Measurements from ENCODE around the gene TMEM88.
"Not testable (repeated sequence)": the region's sequence is repeated elsewhere in the genome, so short reads cannot be mapped to it uniquely, and the experiment has no call there.

Gene TMEM88, protein sequence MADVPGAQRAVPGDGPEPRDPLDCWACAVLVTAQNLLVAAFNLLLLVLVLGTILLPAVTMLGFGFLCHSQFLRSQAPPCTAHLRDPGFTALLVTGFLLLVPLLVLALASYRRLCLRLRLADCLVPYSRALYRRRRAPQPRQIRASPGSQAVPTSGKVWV

DNA sequence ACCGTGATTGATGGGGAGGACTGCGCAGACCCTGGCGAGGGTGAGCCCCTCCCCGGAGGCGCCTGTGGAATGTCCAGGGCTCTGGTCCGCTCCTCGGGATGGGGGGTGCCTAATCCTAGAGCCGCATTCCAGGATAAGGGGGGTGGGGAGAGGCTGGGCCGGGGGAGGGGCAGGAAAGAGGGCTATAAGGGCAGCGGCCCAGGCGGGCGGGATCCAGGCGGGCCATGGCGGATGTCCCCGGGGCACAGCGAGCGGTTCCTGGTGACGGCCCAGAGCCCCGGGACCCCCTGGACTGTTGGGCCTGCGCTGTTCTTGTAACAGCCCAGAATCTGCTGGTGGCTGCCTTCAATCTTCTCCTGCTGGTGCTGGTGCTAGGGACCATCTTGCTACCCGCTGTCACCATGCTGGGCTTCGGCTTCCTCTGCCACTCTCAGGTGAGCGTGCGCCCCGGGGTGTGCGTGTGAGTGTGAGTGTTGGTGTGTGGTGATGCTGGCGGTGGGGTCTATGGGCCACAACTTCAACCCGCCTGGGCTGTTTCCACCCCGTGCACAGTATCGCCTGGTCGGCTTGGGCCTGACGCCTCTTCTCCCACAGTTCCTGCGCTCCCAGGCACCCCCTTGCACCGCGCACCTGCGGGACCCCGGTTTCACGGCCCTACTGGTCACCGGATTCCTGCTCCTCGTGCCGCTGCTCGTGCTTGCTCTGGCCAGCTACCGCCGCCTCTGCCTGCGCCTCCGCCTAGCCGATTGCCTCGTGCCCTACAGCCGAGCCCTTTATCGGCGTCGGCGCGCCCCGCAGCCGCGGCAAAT lies at the start of gene TMEM88:
Gene TMEM88, plus strand, starts transcription at position 216 of the 809 bp plus-strand sequence. Its CDS starts 9 bp downstream, at position 225.
- no peak for DNase-seq

DNA sequence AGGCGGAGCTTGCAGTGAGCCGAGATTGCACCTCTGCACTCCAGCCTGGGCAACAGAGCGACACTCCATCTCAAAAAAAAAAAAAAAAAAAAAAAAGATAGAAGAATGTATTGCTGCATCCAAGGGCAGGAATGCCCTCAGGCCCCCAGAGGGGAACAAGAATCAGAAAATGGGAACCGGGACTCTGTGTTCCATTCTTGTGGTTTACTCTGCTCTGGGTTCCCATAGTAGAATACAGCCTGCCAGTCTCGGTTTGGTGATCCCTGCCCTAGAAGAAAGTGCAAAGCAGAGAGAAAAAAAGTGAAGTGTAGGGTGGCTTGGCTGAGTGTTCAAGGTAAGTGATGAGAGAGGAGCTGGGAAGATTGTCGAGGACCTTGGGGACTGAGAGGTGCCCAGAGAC lies 48.3 kb upstream of the TMEM88 start:
- DNase-seq = no peak

DNA sequence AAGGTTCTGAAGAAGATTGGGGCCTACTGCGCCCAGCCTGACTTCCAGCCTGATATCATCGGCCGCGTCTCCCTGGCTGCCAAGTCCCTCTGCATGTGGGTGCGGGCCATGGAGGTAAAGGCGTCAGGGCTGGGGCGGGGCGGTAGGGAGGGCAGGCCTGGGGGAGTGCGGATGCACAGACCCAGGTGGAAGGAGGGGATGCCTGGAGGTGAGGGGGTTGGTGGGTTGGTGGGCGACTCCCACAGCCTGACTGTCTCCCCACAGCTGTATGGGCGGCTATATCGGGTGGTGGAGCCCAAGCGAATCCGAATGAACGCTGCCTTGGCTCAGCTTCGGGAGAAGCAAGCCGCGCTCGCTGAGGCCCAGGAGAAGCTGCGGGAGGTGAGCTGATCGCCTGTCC lies 47.7 kb upstream of the TMEM88 start:
- no peak for DNase-seq

DNA sequence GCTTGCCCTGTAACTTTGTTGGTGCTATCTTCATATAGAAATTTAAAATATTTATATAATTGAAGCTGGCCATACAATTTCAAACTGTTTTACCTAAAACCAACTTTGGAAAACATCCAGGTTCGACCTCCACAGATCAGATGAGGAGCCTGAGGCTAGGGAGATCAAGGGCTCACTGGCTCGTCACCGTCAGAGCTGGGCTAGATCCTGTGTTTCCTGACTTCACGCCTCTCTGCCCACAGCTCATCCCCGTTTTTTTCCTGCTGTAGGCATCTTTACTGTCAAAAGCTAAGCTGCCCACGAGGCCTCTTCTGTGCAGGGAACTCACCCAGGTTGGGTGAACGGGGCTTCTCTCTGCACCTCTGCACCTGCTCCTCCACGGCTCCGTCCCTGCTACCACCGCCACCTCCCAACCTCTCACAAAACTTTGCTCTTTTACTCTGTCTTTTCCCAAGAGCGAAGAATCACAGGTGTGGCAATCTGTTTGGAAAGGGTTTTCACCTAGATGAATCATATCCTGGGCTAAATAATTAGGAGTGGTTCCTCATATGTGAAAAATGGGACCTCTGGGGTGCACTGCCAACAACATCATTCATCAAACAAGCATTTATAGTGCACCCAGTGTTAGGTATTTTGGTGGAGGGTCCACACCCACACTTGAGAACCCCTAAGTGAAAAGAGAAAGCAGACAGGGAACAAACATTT lies 45.6 kb upstream of the TMEM88 start:
- DNase-seq = no peak

DNA sequence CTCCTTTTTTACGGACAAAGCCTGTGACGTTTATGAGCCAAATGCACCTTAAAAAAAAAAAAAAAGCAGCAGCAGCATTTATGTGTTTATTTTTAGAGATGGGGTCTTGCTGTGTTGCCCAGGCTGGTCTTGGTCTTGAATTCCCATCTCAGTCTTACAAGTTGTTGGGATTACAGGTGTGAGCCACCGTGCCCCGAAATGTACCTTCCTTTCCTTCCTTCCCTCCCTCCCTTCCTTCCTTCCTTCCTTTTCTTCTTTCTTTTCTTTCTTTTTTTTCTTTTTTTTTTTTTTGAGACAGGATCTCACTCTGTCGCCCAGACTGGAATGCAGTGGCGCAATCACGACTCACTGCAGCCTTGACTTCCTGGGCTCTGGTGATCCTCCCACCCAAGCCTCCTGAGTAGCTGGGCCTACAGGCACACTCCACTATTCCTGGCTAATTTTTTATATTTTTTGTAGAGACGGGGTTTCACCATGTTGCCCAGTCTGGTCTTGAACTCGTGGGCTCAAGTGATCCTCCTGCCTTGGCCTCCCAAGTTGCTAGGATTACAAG lies 45.0 kb upstream of the TMEM88 start:
- DNase-seq = not testable (repeated sequence)

DNA sequence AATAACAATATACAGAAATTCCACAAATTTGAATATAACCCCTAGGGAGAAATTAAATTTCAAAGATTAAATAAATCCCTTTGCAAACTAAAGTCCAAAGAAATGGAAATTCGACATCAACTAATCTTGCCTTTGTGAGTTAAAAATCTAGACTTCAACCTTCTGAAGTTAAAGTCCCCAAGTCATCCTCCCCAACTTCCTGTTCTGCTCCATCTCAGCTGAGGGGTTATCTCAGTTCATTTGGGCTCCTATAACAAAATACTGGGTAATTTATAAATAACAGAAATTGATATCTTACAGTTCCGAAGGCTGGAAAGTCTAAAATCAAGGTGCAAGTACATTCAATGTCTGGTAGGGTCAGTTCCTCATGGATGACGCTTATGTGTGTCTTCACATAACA lies 43.6 kb upstream of the TMEM88 start:
- no peak for DNase-seq

DNA sequence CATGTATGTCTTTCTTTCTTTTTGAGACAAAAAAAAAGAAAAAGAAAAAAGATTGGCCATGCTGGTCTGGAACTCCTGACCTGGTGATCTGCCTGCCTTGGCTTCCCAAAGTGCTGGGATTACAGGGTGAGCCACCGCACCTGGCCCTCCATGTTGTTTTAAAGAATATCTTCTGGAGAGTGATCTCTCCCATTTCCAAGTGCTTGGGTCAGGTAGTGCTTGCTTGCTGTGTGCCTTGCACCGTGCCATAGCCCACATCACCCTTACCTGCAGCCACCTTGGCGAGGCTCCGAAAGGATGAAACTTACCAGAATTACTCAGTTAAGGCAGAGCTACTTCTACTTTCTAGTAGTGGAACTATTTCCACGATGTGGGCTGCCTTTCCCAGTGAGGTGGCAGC lies 39.9 kb upstream of the TMEM88 start:
- no peak for DNase-seq

DNA sequence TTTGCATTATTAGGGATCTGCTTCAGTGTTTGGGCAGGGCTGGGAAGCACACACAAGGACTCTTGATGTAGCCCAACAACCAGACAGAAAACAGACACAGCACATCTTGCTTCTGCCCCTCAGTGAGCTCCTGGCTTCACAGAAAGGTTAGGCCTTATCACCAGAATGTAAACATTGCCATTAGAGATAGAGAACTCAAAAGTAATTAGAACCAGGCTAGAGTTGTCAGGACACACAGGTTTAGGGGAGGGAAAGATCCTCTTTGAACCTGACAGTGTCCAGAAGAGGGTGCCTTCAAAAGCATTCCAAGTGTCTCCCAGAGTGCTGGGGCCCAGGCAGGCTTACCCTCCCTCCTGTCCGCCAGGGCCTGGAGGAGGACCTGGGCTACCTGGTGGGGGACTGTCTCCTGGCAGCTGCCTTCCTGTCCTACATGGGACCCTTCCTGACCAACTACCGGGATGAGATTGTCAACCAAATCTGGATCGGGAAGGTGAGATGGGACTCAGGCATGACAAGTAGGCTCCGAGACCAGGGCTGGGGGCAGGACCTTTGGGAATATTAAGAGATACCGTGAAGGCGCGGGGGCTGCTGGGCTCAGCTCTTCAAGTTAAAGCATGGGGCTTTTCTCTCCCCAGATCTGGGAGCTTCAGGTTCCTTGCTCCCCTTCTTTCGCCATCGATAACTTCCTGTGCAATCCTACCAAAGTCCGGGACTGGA lies 37.8 kb upstream of the TMEM88 start:
- no peak for DNase-seq

DNA sequence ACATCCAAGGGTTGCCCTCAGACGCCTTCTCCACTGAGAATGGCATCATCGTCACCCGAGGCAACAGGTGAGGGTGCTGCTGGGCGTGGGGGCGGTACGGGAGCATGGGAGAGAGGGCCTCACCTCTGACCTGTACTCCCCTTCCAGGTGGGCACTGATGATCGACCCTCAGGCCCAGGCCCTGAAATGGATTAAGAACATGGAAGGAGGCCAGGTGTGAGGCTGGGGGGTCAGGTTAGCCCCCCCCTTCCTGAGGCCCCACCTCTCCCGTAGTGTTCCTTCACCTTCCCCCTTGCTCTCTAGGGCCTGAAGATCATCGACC lies 37.3 kb upstream of the TMEM88 start:
- no peak for DNase-seq

DNA sequence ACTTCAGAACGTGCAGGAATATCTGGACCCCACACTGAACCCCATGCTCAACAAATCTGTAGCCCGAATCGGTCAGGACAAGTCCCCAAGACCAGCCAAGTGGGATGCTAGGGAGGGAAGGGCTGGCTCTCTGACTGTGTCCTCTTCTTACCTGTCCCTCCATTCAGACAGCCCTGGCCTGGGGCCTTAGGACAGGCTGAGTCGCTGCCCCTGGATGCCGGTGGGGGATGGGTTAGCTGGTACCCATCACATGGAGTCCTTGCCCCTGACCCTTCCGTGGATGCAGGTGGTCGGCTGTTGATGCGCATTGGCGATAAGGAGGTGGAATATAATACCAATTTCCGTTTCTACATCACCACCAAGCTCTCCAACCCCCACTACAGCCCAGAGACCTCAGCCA lies 36.8 kb upstream of the TMEM88 start:
- no peak for DNase-seq

DNA sequence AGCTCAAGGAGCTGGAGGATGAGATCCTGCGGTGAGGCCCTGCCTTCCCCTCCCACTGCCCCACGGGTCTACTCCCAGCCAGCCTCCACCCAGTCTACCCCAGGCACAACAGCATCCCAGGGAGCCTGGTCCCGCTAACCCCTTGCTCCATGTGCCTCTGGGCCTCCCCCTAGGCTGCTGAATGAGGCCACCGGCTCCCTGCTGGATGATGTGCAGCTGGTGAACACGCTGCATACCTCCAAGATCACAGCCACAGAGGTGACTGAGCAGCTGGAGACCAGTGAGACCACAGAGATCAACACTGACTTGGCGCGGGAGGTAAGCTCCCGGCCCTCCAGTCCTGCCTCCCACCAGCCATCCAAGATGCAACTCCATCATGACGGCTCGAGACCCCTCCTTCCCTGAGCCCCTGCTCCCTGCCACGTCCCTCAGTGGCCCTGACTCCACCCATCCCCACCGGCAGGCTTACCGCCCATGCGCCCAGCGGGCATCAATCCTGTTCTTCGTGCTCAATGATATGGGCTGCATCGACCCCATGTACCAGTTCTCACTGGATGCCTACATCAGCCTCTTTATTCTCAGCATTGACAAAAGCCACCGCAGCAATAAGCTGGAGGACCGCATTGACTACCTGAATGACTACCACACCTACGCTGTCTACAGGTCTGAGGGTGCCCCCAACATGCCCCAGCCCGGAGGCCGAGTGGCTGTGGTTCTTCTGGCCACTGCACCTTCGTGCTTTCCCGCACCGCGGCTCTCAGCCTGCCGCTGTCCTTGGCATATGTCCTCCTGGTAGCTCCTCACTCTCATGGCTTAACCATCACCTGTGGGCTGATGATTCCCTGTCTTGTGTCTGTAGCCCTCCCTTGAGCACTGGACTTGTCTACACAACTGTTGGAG lies 35.9 kb upstream of the TMEM88 start:
- DNase-seq = no peak

DNA sequence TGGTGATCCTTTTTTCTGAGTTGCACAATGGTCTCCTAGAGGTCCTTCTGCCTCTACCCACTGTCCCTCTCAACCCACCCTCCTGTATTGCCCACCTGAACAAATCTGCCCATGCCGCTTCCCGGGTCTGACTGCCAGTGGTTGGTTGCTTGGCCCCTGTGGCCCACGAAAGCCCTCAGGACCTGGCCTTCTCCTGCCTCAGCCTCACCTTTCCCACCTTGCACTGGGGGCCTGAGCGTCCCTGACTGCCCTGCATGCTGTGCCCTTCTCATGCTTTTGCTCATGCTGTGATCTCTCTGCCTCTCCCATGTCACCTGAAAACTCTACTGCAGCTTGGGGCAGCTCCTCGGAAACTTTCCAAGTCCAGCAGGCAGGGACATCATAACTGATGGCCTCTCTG lies 34.6 kb upstream of the TMEM88 start:
- no peak for DNase-seq

DNA sequence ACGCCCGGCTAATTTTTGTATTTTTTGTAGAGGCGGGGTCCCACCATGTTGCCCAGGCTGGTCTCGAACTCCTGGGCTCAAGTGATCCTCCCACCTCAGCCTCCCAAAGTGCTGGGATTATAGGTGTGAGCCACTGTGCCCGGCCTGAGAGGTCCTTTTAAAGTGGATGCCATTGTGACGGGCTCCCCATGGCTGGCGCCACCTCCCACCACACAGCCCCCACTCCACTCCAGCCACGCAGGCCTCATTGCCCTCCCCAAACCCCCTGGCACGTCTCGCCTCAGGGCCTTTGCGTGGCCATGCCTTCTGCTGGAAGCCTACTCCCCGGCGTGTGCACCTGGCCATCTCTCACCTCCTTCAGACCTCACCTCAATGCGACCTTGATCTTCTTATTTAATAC lies 32.7 kb upstream of the TMEM88 start:
- DNase-seq = no peak

DNA sequence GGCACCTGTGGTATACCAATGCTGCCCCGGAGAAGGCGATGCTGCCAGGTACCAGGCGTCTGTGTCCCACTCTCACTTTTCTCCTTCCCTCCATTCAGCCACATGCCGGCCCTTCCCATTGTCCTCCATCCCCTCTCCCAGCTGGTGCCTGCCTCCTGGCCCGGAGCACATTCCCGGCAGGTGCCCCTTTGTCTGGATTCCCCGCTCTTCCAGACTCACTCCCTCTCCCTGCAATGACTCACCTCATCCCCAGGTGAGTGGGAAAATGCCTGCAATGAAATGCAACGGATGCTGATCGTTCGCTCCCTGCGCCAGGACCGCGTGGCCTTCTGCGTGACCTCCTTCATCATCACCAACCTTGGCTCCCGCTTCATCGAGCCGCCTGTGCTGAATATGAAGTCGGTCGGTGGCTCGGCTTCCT lies 31.3 kb upstream of the TMEM88 start:
- no peak for DNase-seq

DNA sequence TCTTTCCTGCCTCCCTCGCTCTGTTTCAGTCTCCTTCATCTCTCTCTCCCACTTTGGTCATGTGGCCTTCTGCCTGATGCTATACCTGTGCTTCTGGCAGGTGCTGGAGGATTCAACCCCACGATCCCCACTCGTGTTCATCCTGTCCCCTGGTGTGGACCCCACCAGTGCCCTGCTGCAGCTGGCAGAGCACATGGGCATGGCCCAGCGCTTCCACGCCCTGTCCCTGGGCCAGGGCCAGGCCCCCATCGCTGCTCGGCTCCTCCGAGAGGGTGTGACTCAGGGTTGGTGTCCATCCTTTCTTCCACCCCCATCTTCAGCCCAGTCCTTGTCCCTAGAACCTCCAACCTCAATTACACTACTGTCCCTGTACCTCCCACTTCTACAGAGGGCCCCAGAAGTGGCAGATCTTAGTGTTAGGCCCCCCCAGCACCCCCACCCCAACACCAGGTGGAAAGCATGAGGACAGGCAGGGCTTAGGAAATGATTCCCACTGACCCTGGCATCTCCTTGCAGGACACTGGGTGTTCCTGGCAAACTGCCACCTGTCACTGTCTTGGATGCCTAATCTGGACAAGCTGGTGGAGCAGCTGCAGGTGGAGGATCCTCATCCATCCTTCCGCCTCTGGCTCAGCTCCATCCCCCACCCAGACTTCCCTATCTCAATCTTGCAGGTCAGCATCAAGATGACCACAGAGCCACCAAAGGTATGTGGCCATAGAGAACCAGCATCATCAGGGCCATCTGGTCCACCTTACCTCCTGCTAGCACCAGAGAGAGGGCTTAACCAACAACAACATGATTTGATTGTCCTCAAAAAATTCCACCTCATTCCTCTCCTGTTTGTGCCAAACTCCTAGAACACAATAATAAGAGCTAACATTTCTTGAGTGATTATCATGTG lies 30.6 kb upstream of the TMEM88 start:
- no peak for DNase-seq

DNA sequence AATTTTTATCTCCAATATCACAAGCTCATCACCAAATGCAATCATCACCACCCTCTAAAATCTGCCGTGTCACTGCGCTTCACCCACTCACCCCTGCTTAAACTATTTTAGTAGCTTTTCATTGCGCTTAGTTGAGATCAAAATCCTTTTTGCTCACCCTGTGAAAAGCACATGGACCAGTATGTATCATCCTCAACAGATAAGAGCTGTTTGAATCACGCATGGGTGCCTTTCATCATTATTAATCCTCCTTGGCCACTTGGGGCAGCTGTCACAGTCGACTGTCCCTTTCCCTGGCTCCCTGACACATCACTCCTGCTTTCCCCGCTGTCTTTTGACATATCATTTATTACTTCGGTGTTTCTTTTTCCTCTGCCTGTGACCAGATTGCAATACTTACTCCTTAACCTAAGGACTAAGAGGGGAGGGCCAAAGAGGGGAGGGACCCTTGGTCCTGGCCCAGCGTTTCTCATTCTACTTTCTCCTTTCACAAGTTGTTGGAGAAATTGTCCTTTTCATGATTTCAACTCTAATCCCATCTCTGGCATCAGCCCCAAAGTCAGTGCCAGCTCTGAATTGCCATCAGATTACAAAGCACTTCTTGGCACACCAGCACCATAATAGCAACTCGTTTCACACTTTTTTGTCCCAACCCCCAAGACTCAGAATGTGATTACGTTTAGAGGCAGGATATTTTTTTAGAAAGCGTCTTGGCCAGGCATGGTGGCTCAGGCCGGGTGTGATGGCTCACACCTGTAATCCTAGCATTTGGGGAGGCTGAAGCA lies 29.5 kb upstream of the TMEM88 start:
- DNase-seq = no peak

DNA sequence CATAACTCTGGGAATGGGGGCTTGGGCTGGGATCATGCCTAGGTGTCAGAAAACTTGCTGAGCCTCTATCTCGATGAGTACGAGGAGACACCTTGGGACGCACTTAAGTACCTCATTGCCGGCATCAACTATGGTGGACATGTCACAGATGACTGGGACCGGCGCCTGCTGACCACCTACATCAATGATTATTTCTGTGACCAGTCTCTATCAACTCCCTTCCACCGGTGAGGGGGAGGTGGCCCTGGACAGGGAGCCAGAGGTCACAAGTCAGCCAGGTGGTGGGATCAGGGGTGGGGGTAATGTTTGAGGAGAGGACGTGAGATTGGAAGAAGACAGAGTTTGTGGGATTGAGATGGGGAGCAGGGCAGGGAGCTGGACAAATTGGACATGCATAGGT lies 24.2 kb upstream of the TMEM88 start:
- DNase-seq = no peak

DNA sequence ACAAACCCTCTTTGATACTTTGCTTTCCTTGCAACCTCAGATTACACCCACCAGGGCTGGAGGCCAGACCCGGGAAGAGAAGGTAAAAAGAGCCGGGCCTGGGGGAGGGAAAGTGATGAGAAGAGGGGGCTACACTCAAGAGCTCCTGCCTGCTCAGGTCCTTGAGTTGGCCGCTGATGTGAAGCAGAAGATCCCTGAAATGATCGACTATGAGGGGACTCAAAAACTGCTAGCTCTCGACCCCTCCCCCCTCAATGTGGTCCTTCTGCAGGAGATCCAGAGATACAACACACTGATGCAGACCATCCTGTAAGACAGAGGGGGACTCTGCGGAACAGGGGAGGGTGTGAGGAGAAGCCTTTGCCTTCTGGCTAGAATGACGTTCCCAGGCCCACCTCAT lies 23.6 kb upstream of the TMEM88 start:
- DNase-seq = no peak

DNA sequence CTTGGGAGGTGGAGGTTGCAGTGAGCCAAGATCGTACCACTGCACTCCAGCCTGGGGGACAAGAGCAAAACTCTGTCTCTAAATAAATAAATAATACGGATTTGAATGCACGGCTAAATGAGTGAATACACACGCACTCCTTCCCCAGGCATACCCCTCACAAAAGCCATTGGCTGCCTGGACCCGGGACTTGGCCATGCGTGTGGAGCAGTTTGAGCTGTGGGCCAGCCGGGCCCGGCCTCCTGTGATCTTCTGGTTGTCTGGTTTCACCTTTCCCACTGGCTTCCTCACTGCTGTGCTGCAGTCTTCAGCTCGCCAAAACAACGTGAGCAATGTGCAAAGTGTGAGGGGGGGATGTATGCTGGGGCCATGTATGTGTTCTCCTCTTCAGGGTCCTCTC lies 22.4 kb upstream of the TMEM88 start:
- no peak for DNase-seq
